Stimulated activated CD4-positive, alpha-beta T cell treated with anti-CD3 and anti-CD28 coated beads, Interleukin-4, amount 100 ng/mL, for 24 hours (primary cell): ENCODE results near the gene TUBB.
A peak's percentile ranks its signal among the peaks of the same experiment; 100 is the strongest.
"Not testable (repeated sequence)": the region's sequence is repeated elsewhere in the genome, so short reads cannot be mapped to it uniquely, and the experiment has no call there.

Experiments used
- DNase-seq: peaks from one replicate; pipeline ENCODE4 v3.0.0-alpha.2; 2020

The TUBB gene

DNA sequence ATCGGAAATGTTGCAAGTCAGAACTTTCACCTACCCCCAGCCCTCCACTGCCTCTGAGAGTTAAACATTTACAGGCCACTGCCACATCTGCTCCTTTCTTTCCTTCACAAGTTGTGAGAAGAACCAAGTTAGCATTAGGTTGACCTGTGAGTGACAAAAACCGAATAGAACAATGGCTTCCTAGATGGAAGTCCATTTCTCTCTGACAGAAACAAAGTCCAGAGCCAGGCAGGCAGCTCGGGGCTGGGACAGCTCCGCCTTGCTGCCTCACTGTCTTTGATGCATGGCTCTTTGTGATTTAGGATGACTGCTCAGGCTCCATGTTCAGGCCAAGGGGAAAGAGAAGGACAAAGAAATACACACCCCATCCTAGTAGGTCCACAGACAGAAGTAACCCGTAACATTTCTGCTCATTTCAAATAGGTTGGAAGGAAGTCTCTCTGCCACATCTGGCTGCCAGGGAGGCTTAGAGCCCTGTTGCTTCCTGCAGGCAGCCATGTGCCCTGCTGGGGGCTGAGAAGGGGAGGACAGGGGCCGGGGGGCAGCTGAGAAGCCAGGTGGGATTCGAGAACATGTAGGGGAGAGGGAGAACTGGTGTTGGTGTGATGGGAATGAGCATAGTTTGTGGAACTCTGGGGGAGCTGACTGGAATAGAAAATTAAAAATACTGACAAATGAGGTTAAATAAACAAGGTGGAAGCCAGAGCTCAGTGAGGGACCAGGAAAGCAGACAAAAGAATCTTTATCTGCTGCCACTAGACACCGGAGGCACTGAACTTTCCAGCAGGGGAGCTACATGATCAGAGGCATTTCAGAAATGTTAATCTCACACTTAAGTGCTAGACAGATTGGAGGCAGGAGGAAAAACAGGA is 43.7 kb downstream of the TUBB start:
- DNase-seq = no peak

DNA sequence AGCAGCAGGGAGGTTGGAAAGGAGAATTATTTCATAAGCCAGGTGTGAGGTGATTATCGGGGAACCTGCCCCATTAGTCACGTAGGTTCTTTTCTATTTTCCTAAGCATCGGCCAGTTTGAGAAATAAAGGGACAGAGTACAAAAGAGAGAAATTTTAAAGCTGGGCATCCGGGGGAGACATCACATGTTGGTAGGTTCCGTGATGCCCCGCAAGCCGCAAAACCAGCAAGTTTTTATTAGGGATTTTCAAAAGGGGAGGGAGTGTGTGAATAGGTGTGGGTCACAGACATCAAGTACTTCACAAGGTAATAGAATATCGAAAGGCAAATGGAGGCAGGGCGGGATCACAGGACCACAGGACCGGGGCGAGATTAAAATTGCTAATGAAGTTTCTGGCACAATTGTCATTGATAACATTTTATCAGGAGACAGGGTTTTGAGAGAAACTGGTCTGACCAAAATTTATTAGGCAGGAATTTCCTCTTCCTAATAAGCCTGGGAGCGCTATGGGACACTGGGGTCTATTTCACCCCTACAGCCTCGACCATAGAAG is 44.4 kb downstream of the TUBB start:
- DNase-seq = not testable (repeated sequence)

DNA sequence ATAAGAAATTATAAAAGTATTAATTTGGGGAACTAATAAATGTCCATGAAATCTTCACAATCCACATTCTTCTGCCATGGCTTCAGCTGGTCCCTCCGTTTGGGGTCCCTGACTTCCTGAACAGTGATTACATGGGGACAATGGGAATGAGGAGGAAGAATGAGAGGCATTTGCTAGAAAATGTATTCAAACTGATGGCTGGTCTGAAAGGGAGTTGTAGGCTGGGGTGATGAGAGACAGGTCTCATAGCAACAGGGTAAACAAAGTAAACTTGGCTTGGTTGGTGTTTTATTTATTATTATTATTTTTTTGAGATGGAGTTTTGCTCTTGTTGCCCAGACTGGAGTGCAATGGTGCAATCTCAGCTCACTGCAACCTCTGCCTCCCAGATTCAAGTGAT is 45.3 kb downstream of the TUBB start:
- not testable (repeated sequence) for DNase-seq

DNA sequence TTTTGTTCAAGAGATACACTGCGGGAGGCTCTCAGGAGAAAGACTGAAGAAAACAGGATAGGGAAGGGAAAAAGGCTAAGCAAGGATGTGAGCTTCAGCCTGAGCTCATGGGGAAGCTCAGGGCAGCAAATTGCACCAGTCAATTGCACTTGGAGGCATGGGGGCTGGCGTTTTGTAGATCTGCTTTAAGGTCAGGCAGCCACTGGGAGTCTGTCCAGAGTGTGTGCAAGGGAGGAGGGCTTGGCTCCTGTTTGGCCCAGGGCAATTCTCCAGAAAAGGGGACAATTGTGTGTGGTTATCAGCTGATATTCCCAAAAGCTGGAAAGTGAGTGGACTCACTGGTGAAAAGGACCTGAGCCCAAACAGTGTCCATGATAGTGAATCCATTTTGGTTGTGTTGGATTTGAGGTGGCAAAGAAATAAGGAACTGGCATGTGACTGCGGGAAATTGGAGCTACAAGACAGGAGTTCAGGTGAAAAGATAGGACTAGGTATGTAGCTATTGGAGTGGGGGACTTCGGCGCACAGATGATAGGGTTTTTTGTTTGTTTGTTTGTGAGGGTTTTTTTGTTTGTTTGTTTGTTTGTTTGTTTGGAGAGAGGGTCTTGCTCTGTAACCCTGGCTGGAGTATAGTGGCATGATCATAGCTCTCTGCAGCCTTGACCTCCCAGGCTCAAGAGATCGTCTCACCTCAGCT is 46.5 kb downstream of the TUBB start:
- no peak for DNase-seq

DNA sequence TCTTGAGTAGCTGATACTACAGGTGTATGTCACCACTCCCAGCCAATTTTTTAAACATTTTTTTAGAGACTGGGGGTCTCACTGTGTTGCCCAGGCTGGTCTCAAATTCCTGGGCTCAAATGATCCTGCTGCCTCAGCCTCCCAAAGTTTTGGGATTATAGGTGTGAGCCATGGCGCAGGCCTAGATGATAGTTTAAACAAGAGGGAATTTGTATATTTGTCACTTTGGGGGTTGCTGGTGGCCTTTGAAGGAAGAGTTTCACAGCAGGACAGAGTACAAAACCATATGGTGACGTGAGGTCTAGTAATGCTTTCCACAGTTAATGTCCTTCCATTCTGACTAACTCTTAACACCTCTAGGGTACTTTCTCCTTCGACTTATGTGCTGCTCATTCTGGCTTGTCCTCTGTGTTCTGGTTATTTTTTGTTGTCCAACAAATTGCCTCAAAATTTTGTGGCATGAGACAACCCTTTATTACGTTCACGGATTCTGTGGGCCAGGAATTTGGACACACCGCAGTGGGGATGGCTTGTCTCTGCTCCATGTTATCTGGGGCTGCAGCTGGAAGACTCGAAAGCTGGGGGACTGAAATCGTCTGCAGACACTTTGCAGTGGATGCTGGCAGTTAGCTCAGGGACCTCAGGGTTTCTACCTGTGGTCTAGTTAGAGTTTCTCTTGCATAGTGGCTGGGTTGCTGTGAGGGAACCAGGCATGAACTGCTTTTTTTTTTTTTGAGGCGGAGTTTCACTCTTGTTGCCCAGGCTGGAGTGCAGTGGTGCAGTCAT is 47.2 kb downstream of the TUBB start:
- no peak for DNase-seq

DNA sequence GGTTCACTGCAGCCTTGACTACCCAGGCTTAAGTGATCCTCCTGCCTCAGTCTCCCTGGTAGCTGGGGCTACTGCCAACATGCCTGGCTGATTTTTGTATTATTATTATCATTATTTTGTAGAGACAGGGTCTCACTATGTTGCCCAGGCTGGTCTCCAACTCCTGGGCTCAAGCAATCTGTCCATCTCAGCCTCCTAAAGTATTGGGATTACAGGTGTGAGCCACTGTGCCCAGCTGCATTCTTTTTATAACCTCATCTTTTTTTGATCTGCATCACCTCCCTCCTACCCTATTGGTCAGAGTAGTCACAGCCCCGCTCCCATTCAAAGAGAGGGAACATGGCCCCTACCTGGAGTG is 47.8 kb downstream of the TUBB start:
- no peak for DNase-seq

DNA sequence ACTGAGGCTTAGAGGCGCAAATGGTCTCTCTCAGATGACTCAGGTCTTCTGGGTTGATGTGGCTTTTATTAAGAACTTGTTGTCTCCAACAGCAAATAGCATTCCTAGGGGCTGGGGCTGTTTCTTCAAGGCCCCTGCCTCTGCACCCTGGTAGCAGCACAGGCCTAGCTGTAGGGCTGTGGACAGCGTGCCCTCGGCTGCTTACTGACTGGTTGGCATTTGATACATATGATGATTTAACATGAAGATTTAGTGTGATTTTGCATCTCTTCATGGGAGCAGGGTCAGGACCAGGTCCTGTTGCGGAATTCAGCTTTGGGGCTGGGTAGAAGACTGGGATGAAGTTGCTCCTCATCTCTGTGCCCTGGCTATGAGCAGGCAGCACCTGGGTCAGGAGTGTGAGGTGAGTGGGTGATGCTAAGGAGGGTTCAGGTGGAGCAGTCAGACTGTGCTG is 48.5 kb downstream of the TUBB start:
- no peak for DNase-seq

DNA sequence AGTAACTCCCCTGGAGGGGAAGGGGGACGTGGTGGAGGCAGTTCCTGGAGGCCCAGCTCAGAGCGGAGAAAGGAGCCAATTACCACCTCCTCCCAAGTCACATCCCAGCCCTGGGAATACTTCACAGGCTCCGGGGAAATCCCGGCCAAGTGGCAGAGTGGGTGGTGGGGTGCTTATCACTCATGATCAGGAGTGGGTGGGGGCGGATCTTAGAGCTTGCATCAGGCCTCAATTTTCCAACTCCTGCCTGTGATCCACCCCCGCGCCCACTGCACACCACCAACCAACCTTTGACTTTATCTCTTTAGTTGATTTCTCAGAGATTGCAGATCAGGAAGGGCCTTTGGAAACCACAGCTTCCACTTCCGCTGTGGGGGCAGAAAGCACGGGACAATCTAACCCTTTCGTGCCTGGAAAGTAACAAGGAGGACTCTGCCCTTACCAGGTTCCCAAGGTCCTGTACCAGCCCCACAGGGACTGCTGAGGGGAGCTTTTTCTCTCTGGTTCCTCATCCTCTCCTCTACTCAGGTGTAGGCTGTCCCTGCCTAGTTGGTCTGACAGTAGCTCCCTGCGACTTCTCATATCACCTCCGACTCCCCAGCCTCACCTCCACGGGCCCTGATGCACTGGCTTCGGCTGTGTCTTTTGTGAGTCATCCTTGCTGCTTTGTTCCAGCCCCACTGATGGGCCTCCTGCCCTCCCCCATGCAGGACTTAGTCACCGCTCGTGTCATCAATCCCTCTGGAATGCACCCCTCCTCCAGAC is 49.1 kb downstream of the TUBB start:
- DNase-seq = peak; percentile 85

DNA sequence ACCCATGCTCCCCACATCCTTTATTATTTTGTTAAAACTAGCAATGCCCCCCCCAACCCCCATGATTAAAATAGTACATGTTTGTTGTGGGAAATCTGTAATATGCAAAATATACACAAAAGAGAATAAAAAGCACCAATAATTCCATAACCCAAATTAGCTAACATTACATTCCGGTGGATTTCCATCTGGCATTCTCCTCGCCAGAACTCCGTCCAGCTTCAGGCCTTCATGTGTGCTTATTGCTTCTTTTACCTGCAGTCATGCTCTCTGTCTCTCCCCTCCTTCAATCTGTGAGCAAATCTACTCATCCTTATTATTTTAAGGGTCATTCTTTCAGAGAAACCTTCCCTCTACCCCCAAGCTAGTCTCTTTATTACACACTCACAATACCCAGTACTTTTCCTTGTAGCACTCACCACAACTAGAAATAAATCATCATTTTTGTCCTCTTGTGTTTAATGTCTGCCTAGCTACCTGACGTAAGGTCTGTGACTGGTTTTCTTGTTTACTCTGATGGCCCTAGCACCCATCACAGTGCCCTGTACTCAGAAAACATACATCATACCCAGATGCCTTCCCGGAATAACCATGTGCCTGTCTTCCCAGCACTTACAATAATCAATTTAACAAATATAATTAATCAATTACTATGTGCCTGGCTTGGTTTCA is 49.8 kb downstream of the TUBB start:
- DNase-seq = no peak

DNA sequence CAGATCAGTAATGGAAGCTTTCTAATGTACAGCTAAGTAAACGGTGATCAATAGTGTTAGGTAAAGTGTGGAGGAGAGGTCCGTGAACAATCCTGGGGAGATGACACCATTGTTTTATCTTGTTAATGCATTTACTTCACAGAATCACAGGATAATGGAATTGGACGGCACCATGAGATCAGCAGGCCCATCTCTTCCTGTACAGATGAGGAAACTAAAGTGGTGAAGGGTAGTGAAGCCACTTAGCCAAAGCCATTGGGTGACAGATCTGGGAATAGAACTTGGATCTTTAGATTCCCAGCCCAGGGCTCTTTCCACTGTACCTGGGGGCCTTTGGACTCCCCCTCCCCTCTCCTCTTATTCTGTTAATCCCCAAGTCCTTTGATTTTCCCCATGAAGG is 50.4 kb downstream of the TUBB start:
- no peak for DNase-seq

DNA sequence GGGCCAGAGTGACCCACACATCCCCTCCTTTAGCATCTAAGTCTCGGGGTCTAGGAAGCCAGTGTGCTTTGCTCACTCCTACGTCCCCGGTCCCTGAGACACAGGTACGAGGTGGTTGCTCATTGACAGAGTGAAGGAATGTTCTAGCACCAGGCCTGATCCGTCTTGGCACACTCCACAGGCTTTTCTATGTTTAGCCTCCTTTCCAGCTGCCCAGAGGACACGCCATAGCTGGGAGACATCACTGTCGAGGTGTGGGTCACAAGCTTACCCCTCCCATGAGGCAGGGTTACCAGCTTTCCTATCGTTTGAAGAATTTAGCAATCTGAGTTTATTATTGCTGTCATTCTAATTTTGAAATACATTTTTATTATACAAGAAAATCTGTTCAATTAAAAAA is 54.5 kb downstream of the TUBB start:
- DNase-seq = no peak
